ENCODE data around the gene GALNT17.

The GALNT17 gene

DNA sequence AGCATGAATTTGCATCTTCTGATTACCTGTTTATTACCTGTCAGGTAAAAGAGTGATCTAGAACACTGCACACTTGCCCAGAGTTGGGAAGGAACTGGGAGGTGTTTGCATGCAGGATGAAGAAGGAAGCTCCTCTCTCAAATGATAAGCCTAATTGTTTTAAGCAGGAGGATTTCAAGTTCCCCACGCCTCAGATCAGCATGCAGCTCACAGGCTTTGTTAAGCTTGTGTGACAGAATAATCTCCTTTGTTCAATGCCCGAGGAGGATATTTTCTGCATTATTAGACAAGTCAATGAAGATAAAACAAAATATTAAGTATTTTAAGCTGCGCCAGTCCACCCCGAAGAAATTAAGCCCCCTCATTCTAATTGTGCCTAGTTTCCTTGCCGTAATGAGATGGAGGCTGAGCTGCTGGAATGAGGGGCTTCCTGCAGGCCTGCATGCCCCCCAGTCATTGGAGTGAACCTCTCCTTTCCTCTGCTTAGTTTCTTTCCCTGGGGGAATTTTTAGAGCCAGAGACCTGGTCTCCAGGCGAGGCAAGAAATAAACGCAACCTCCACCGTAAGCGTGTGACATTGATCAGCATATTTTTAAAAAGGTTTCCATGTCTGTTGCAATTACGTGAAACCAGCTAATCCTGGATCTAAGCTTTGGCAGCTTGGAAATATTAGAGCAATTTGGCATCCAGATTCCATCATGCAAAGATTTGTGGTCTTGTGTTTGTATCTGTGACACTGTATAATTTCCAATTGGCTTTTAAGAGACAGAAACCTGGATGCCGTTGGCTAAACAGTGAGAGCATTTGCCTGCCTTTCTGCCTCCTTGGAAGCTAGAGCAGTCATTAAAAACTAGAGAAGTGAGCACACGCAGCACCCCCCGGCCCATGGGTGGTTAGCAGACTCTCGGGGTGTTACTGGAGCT is 376.0 kb downstream of the GALNT17 start:
- no peak for DNase-seq

DNA sequence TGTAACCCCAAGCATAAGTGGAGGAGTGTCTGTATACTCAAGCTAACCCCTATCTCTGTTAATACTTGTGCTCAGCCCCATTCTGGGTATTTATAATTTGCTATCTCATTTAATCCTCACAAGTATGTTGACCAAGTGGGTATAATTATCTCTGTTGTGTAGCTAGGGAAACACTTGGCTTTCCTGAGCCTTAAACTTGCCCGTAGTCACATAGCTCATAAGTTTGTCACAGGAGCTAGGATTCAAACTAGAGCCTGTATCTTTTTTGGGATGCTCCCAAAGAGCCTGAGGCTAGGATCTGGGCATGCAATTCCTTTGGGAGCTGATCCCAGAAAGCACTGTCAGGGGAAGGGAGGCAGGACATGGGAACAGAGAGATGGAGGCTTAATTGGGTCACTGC is 377.4 kb downstream of the GALNT17 start:
- peak; percentile 46 for DNase-seq

DNA sequence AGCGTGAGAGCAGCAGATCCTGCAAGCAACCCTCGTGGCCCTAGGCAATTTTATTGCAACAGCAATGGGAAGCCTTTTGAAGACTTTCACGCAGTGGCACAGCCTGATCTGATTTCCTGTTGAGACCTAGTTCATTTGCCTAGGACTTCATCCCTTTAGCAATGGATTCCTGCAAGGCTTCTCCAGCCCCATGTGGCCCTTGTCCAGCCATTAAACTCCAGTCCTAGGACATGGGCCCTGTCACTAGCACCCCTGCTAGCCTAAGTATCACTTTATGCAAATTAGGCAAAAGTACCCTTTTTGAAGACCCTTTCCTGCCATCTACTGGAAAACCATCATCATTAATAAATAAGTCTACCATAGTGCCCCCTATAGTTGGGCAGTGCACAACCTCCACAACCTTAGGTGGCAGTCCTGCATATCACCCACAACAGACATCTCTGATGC is 379.4 kb downstream of the GALNT17 start:
- peak; percentile 23 for DNase-seq

DNA sequence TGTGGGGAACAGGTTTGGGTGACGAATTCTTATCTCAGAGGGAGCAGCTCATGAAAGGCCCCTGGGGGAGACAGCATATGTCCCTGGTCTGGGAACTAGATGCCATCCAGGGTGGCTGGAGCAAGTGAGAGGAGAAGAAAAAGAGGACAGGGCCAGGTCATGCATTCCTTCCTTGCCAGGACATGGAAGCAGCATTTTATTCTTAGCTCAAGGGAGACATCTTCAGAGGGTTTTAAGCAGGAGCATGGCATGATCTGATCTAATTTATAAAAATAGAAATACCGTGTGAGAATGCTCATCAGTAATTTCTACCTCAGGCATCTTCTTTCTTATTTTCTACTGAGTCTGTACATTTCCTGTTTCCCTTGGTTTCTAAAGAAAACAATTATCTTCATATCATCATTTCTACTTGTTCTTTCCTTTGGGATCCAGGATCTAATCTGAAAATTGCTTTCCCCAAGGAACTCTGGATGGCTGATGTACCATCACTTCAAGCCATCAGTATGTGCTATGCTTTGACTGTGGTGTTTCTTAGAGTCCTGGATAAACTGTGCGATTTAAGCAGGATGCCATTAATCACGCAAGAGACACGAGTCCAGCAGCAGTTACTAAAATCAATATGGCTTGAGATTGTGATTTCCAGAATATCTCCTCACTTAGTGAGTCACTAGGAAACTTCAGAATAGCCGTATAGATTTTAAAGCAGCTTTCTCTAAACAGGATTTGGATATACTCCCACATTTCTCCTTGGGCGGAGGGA is 386.2 kb downstream of the GALNT17 start:
- peak; percentile 30 for DNase-seq

DNA sequence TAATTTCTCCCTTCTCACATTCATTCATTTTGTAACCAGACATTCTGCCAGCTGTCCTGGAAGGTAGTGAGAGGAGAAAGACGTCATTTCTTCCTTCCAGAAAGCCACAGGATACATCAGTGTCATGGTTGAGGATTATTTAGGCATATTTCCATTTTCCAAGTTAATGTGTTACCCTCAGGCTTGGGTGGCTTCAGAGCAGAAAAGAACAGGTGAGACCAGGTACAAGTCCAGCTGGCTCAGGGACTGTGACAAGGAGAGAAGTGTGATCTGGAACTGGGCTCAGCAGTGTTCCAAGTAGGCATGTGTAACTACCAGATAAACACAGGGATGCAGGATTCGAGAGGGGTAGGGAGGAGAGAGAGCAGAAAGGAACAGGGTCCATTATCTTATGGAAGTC is 386.9 kb downstream of the GALNT17 start:
- no peak for DNase-seq

DNA sequence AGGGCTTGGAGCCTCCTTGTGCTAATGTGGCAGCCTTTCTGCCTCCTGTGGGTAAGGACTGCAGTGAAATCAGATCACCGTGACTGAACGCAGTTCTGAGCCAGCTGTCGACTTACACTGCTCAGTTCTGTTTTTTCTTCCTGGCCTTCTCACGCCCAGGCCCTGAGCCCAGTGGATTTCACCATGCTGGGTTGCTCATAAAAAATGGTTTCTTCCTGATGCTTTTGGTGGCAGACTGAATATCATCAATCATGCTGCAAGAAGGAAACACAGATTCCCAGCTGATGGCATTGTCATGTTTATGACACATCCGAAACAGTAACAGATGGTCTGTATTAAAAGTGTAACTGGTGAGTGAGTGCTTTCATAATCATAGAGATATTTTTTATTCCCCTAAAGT is 389.6 kb downstream of the GALNT17 start:
- DNase-seq, result peak; percentile 87

DNA sequence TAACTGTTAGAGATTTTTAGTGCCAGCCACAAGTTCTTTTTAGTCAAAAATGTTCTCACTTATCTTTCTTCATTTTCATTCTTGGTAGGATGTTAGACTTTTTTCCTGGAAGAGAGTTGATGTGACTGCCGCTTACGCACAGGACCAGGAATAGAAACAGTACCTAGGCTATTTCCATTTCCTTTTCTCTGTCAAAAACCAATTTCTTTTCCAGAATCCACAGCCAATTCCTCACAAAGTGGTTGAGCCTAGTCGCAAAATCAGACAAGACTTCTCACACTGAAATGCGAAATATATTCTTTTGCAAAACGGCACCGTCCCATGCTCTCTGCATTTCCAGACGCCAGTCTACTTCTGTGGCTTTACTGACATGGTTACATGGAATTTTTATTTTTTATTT is 394.2 kb downstream of the GALNT17 start:
- no peak for DNase-seq

DNA sequence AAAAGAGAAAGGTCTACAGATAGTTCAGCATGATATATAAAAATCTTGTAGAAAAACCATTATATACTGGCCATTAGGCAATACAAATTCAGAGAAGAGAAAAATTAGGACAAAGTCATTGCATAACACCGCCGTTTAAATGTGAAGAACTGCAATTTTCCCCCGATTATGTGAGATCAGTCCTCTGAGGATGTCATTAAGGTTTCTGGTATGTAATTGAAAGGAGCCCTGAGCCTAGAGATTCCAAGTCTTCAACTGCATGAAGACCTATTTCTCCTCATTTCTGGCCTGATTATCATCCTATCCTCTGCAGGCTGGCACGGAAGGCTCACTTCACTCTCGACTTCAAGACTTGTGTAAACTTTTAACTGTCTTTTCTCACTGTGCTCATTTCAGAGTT is 395.3 kb downstream of the GALNT17 start:
- no peak for DNase-seq

DNA sequence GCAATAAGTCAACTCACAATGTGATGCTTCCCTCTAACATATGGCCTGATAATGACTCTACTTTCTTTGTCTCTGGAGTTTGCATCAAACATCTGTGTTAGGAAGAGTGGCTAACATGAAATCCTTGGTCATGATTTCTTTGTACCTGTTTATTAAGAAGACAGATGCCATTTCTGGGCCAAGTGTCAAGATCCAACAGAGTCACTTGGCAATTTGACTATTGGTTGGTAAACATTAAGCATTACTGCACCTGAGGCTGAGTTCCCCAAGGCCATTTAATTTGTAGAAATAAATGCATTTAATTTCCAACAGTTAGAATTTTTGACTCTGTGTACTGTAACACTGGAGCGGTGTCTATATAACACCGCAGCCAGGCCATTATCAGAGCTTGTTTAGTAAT is 403.7 kb downstream of the GALNT17 start:
- no peak for DNase-seq

DNA sequence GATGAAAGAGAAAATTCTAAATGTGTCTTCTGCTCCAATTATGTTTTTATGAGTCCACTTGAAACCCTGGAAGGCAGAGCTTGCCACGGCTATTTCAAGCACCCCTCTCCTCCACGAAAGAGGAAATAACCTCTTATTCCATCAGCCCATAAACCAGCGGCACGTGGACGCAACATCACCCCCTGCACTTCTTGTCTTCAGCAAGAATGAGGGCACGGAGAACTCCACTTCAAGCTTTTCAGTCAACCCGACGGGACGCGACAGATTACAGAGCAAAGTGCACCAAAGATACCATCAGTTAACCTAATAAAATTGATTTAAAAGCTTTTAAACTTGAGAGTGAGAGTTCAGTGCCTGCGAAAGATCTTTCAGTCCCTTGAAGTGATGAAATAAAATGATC is 406.3 kb downstream of the GALNT17 start:
- DNase-seq, result no peak

DNA sequence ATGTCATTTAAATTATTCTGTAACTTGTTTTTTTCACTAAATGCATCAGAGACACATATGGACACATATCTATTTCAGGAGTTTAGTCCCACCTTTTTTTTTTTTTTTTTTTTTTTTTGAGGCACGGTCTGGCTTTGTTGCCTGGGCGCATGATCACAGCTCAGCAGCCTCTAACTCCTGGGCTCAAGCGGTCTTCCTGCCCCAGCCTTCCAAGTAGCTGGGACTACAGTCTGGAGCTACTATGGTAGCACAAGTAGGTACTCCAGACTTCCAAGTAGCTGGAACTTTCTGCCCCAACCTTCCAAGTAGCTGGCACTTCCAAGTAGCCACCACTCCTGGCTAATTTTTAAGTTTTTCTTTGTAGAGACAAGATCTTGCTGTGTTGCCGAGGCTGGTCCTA is 407.7 kb downstream of the GALNT17 start:
- DNase-seq, result no peak

DNA sequence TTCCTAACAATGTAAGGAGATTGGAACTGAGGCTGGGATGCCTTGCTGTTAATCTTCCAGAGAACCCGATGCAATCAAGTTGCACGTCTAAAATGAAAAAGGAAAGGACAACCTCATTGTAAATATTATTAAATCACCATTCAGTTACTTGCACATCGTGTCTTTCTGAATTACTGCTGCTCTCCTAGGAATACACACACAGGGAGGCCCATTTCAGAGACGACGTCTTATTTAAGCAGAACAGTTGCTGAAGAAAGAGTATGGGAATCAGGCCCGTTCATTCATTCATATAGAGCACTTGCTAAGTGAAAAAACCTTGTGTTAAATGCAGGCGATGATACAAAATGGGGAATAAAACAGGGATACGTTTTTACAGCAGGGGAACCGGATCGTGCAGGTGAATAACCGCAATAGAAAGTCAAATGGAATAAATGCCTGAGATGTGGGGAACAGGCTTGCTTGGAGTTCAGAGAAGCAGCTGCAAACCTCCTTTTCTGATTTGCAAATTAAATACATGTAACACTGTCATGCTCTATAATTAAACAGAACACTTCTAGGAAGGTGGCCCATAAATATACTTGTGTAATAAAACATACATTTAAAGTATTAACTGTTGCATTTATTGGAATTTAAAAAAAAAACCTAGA is 409.9 kb downstream of the GALNT17 start:
- no peak for DNase-seq

DNA sequence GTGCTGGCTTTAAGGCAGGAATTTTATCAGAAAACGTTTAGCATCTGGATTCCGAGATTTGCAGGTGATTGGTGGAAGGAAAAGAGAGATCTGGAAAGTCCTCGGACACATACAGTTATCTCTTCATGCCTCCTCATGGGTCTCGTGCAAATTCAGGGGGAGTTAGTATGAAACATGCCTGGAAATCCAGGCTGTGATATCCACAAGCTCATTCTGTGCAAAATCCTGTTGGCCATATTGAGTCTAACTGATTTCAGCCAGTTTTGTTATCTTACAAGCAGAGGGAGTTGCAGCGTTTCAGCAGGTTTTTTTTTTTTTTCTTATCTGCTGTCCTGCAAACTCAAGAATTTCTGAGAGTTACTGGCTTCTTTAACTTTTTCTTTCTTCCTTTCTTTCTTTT is 411.5 kb downstream of the GALNT17 start:
- no peak for DNase-seq

DNA sequence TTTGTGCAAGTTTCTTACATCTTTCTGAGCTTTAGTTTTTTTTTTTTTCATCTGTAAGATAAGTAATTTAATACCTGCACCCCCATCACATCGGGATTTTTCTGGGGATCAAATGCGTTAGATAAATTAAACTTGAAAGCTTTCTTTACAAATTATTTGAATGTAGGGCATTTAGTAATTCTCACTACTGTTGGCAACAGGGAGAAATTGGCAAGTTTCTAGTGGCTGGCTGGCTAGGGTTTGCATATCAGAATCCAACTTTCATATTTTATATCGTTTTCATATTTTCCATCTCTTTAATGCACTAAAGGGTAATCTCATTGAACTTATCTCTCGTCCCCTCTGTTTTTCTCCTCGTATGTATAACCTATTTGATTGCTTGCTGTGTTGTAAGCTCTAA is 412.9 kb downstream of the GALNT17 start:
- DNase-seq, result no peak

DNA sequence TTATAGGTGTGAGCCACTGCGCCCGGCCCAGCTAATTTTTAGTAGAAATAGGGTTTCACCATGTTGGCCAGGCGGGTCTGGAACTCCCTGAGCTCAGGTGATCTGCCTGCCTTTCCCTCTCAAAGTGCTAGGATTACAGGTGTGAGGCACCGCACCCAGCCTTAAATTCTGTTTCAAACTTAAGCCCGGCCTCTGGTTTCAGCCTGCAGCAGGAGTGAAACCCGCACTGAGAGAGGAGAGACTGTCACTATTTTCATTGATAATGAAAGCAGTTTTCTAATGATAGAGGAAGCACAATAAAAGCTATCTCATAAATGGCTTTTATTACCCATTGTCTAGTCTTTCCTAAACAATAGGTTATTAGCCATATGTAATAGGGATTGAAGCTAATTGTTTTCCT is 415.5 kb downstream of the GALNT17 start:
- DNase-seq, result no peak

DNA sequence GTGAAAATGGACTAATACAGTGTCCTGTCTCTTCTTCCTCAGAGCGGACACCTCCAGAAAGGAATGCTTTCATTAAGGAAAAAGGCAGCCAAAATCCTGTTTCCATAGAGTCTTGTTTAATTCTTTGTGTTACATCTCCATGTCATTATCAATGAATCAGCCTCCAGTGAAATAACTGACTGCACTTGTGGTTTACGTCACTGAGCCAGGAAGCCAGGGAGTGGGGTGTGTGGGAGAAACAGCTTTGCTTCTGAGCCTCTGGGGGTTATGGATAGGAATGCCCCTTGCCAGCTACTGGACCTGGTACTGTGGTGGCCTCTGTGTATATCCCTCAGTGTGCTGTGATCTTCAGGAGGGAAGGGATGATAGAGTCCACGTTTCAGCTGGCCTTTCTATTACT is 416.8 kb downstream of the GALNT17 start:
- peak; percentile 59 for DNase-seq

DNA sequence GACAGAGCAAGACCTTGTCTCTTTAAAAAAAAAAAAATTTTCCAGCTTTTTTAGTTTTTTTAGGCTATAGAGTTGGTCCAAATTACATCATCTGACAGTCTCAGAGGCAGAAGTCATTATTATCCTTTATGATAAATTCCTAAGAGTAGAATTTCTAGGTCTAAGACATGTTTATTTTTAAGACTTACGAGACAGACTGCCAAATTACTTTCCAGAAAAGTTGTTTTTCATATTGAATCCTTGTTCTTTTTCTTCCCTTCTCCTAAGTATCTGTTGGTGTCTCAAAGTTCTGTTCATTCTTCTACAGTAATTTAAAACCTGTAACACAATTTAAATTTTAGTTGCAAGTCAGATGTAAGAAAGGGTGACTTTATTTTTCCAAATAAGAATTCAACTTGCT is 421.4 kb downstream of the GALNT17 start:
- peak; percentile 48 for DNase-seq

DNA sequence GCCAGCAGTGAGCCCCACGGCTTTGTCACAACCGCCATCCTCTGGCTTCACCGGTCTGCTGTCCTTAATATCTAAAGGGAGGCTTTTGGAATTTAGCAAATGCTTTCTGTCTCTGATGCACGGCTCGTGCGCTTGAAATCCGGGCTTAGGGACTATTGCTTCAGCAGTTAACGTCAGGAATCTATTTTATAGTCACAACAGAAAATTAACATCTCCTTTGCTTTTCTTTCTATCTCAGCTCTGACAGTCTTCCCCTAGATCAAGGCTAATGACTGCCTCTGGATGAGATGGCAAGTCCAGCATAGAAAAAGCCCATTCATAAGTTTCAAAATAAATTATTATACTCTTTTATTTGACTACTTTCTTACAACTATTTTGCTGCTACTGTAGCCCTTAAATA is 423.8 kb downstream of the GALNT17 start:
- DNase-seq, result no peak

DNA sequence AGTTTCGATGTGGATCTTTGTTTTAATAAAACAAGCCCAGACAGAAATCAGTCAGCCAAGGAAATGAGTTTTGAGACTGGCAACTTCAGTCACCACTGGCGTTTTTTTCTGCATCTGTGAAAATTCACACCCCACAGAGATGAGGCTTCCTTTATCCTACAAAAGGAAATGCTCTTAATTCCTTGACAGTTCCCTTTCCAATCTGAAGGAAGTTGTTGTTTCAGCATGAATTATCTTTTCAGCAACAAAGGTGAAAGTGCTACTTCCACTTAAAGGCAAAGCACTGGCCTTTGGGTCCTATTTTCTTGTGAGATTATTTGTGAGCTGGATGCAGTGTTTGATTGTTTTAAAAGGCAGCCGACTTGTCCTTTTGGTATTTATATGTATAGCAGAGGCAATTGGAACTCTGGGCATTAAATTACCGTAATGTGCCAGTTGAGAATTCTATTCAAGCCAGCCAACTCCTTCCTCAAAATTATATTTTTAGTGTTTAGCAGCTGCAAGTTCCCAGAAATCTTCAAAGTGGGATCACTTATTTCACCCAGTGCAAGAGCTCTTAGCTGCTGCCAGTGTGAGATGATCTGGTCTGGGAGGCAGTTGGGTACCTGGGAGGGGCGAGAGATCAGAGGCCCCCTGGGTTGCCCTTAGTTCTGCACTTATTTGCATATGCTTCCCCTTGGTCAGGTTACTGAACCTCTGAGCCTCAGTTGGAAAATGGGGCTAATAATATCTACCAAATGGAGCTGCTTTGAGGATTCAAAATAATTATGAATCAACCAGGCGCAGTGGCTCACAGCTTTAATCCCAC is 427.1 kb downstream of the GALNT17 start:
- DNase-seq, result peak; percentile 13

DNA sequence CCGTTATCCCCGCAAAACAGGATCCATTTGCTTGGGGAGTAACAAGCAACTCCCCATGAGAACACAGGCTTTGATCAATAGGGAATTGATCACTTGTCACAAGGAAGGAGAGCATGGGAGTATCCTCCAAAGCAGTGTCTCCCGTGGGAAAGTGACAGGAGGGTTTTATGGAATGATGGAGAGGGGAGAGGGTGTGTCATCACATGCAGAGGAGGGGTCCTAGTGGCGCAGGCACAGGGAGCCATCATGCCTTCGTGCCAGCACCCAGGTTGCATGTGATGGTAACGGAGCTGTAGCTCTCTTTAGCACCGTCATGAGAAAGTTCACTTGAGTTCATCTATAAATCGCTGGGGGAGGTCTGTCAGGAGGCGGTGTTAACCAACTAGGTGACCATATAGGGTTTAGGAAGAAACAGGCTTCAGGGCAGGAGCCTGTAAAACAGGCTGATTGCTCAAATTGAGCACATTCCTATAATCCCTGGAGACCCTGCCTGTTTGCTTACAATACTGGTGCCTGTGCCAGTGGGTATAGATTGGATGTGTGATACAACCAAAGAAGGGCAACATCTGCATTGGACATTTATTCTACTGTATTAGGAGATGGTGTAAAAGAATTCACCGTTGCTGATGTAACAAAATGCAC is 428.5 kb downstream of the GALNT17 start:
- peak; percentile 54 for DNase-seq

DNA sequence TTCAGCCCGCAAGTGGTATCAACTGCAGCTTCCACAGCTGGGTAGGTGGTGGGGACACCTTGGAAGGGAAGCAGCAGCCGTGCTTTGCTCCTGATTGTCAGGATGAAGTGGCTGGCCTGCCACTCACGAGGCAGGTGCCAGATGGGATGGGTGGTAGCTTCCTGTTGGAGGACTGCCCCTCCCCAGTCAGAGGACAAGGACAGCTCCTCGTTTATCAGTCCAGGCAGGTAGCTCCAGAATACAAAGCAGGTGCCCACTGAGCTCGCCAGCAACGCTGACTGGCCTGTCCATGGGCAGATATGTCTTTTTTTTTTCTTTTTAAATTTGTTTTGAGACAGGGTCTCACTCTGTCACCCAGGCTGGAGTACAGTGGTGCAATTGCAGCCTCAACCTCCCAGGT is 431.3 kb downstream of the GALNT17 start:
- DNase-seq, result no peak

DNA sequence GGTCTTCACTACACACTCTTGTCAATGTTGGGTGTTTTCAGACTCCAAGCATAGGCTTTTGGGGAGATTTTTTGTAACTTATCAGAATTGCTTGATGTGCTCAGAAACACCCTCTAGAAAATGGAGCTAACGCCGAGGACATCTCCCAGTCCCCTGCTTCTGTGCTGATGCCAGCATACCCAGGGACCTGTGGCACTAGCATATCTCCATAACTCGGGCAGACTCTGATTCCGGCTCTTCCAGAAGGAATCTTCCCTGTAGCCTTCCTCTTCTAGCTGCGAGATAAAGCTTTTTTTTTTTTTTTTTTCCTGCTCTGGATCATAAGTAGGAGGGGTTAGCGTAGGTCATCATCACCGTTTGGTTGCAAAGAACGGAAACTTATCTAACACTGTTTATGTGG is 434.4 kb downstream of the GALNT17 start:
- DNase-seq, result no peak

Data from fibroblast of skin of back (primary cell).